HepG2 (cell line): ENCODE data around the gene TPGS1. TPM values are rescaled to one million over a fixed set of nuclear protein-coding genes. Genes with fewer than 3 reads are reported as not detected.

ENCODE experiments used
- CREM ChIP-seq, 2 experiments: sonication (generic) in 1 of 2; formaldehyde crosslinking in 1 of 2; IDR thresholded peaks; 2 replicates each; pipeline versions ENCODE4 v1.4.0 to v1.6.1; 2016 to 2020; ENCODE audit warnings: antibody characterized with exemption in 1 of 2, mild to moderate bottlenecking in 1 of 2, missing genetic modification reagents in 1 of 2
- ZNF17 ChIP-seq: sonication (generic); formaldehyde crosslinking; IDR thresholded peaks from 2 replicates; pipeline ENCODE4 v1.5.0; 2020; ENCODE audit warnings: mild to moderate bottlenecking, missing genetic modification reagents
- ZNF33B ChIP-seq: sonication (generic); formaldehyde crosslinking; IDR thresholded peaks from 2 replicates; pipeline ENCODE4 v1.5.1; 2020; ENCODE audit warnings: mild to moderate bottlenecking, missing genetic modification reagents
- polyA plus RNA-seq, 8 experiments: library from polyadenylated mRNA; depleted of rRNA in 3 of 8; stranded (reverse) in 7 of 8; unstranded in 1 of 8; fragments of >200 nt; fragmentation: Illumina TruSeq in 4 of 8; extraction: Trizol in 4 of 8; gene quantifications; 2 replicates each; pipeline versions ENCODE4 v1.2.1 to v1.2.3, GENCODE V29; 2011 to 2016; ENCODE audit warnings: low read depth in 4 of 8, missing spikeins in 1 of 8, mixed read lengths in 1 of 8; ENCODE audit not compliant: insufficient read depth in 1 of 8
- total RNA-seq, 5 experiments: library from RNA; depleted of rRNA; stranded (reverse); fragments of >200 nt; fragmentation: Illumina TruSeq; extraction: Trizol; gene quantifications; 2 replicates each; pipeline ENCODE4 v1.2.3, GENCODE V29; 2016; ENCODE audit warnings: low read depth in 1 of 5
- TF ChIP-seq, protein P1 (sequence below): sonication (generic); formaldehyde crosslinking; IDR thresholded peaks from 2 replicates; pipeline ENCODE4 v1.4.0; 2020; ENCODE audit warnings: mild to moderate bottlenecking, missing genetic modification reagents
- TF ChIP-seq, protein P2 (sequence below): sonication (generic); formaldehyde crosslinking; IDR thresholded peaks from 2 replicates; pipeline ENCODE4 v1.5.1; 2020; ENCODE audit warnings: missing genetic modification reagents, mild to moderate bottlenecking, borderline replicate concordance
- TF ChIP-seq, protein P3 (sequence below): sonication (generic); formaldehyde crosslinking; IDR thresholded peaks from 2 replicates; pipeline ENCODE4 v1.4.0; 2020; ENCODE audit warnings: mild to moderate bottlenecking, missing genetic modification reagents
- TF ChIP-seq, protein P4 (sequence below): sonication (generic); formaldehyde crosslinking; IDR thresholded peaks from 2 replicates; pipeline ENCODE4 v1.4.0; 2020; ENCODE audit warnings: mild to moderate bottlenecking, missing genetic modification reagents
- TF ChIP-seq, protein P5 (sequence below): sonication (generic); formaldehyde crosslinking; IDR thresholded peaks from 2 replicates; pipeline ENCODE4 v1.4.0; 2020; ENCODE audit warnings: mild to moderate bottlenecking, missing genetic modification reagents

Gene TPGS1
- total and polyA plus RNA-seq, 2 of the 13 experiments (the other 11 are each of a cell fraction or from before 2014, with no cell fraction given) = 1.1 to 6.2 TPM

DNA sequence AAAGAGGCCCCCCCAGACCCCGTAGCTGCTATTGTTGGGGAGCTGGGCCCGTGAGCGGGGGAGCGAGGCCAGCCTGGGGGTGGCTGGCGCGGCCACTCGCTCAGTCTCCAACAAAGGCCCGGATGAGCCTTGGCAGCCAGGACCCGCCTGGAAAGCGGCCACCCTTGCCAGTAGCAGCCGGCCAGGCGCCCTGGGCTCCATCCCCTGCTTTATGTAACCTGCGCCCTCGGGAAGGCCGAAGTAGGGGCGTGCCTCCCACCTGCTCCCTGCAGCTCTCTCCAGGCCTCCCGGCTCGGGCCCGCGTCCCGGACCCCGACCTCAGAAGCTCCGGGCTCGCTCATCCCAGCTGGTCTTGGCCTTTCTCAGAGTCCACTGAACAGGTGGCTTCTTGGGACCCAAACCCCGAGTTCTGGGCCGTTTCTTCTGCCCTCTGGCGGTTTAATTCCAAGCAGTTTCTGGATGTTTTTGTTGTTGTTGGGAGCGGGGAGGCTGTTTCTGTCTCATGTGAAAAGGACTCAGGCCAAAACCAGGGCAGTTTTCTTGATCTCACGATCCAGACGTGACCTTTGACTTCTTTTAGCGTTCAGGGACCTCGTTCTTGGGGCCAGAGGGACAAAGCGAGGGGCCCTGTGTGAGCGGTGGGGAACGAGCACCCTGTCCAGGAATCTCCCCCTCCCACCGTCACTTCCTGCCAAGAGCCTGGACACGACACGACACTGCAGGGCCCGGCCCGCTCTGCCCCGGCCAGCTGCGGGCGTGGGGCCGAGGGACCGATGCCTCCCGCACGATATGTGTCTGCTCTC is 25.5 kb downstream of the TPGS1 start (continued):
- TF ChIP-seq, protein P1, sequence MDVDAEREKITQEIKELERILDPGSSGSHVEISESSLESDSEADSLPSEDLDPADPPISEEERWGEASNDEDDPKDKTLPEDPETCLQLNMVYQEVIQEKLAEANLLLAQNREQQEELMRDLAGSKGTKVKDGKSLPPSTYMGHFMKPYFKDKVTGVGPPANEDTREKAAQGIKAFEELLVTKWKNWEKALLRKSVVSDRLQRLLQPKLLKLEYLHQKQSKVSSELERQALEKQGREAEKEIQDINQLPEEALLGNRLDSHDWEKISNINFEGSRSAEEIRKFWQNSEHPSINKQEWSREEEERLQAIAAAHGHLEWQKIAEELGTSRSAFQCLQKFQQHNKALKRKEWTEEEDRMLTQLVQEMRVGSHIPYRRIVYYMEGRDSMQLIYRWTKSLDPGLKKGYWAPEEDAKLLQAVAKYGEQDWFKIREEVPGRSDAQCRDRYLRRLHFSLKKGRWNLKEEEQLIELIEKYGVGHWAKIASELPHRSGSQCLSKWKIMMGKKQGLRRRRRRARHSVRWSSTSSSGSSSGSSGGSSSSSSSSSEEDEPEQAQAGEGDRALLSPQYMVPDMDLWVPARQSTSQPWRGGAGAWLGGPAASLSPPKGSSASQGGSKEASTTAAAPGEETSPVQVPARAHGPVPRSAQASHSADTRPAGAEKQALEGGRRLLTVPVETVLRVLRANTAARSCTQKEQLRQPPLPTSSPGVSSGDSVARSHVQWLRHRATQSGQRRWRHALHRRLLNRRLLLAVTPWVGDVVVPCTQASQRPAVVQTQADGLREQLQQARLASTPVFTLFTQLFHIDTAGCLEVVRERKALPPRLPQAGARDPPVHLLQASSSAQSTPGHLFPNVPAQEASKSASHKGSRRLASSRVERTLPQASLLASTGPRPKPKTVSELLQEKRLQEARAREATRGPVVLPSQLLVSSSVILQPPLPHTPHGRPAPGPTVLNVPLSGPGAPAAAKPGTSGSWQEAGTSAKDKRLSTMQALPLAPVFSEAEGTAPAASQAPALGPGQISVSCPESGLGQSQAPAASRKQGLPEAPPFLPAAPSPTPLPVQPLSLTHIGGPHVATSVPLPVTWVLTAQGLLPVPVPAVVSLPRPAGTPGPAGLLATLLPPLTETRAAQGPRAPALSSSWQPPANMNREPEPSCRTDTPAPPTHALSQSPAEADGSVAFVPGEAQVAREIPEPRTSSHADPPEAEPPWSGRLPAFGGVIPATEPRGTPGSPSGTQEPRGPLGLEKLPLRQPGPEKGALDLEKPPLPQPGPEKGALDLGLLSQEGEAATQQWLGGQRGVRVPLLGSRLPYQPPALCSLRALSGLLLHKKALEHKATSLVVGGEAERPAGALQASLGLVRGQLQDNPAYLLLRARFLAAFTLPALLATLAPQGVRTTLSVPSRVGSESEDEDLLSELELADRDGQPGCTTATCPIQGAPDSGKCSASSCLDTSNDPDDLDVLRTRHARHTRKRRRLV (CRISPR knock-in tag) = 0 out of 2 replicates have a peak, but pooled peaks have one; percentile 34
- TF ChIP-seq, protein P2, sequence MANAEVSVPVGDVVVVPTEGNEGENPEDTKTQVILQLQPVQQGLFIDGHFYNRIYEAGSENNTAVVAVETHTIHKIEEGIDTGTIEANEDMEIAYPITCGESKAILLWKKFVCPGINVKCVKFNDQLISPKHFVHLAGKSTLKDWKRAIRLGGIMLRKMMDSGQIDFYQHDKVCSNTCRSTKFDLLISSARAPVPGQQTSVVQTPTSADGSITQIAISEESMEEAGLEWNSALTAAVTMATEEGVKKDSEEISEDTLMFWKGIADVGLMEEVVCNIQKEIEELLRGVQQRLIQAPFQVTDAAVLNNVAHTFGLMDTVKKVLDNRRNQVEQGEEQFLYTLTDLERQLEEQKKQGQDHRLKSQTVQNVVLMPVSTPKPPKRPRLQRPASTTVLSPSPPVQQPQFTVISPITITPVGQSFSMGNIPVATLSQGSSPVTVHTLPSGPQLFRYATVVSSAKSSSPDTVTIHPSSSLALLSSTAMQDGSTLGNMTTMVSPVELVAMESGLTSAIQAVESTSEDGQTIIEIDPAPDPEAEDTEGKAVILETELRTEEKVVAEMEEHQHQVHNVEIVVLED (CRISPR knock-in tag) = peak; percentile 21; the same call in 1 of the 2 replicates
- TF ChIP-seq ZNF33B (CRISPR knock-in tag) = 0 out of 2 replicates have a peak, but pooled peaks have one; percentile 64
- TF ChIP-seq, protein P3, sequence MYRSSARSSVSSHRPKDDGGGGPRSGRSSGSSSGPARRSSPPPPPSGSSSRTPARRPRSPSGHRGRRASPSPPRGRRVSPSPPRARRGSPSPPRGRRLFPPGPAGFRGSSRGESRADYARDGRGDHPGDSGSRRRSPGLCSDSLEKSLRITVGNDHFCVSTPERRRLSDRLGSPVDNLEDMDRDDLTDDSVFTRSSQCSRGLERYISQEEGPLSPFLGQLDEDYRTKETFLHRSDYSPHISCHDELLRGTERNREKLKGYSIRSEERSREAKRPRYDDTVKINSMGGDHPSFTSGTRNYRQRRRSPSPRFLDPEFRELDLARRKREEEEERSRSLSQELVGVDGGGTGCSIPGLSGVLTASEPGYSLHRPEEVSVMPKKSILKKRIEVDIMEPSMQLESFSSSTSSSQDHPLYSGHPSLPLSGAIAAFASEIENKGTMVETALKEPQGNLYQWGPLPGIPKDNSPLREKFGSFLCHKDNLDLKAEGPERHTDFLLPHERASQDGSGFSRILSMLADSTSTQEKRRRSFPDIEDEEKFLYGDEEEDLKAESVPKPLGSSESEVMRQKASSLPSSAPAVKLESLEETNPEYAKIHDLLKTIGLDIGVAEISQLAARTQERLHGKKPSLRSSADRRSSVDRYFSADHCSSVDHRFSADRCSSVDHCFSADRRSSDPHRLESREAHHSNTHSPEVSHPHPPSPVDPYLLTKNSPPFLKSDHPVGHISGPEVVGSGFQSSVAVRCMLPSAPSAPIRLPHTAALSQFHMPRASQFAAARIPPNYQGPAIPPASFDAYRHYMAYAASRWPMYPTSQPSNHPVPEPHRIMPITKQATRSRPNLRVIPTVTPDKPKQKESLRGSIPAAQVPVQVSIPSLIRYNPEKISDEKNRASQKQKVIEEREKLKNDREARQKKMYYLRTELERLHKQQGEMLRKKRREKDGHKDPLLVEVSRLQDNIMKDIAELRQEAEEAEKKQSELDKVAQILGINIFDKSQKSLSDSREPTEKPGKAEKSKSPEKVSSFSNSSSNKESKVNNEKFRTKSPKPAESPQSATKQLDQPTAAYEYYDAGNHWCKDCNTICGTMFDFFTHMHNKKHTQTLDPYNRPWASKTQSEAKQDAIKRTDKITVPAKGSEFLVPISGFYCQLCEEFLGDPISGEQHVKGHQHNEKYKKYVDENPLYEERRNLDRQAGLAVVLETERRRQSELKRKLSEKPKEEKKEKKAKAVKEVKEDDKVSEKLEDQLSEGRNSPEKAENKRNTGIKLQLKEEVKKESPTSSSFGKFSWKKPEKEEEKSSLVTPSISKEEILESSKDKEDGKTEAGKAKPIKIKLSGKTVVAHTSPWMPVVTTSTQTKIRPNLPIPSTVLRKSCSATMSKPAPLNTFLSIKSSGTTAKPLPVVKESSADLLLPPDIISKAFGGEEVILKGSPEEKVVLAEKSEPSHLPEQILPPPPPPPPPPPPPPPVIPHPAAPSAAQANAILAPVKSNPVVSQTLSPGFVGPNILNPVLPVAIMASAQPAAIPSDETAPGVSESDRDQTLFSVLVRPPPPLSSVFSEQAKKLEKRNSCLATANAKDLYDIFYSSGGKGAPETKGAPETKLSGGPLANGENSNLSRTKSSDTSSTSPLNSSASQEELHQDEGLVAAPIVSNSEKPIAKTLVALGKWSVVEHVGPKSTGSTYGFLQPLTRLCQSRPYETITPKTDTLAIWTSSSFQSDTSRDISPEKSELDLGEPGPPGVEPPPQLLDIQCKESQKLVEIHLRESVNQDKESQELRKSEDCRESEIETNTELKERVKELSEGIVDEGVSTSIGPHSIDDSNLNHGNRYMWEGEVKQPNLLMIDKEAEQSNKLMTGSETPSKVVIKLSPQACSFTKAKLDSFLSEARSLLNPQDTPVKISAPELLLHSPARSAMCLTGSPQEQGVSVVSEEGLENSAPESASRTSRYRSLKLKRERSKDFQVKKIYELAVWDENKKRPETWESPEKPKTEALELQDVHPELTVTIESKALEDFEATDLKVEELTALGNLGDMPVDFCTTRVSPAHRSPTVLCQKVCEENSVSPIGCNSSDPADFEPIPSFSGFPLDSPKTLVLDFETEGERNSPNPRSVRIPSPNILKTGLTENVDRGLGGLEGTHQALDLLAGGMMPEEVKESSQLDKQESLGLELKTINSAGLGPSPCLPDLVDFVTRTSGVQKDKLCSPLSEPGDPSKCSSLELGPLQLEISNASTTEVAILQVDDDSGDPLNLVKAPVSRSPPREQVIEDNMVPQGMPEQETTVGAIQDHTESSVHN = no peak
- TF ChIP-seq, protein P4, sequence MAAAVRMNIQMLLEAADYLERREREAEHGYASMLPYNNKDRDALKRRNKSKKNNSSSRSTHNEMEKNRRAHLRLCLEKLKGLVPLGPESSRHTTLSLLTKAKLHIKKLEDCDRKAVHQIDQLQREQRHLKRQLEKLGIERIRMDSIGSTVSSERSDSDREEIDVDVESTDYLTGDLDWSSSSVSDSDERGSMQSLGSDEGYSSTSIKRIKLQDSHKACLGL (CRISPR knock-in tag) = 0 out of 2 replicates have a peak, but pooled peaks have one; percentile 35
- no peak for TF ChIP-seq ZNF17 (CRISPR knock-in tag)
- TF ChIP-seq, protein P5, sequence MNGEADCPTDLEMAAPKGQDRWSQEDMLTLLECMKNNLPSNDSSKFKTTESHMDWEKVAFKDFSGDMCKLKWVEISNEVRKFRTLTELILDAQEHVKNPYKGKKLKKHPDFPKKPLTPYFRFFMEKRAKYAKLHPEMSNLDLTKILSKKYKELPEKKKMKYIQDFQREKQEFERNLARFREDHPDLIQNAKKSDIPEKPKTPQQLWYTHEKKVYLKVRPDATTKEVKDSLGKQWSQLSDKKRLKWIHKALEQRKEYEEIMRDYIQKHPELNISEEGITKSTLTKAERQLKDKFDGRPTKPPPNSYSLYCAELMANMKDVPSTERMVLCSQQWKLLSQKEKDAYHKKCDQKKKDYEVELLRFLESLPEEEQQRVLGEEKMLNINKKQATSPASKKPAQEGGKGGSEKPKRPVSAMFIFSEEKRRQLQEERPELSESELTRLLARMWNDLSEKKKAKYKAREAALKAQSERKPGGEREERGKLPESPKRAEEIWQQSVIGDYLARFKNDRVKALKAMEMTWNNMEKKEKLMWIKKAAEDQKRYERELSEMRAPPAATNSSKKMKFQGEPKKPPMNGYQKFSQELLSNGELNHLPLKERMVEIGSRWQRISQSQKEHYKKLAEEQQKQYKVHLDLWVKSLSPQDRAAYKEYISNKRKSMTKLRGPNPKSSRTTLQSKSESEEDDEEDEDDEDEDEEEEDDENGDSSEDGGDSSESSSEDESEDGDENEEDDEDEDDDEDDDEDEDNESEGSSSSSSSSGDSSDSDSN (CRISPR knock-in tag) = peak; percentile 38
- peak; percentile 70 for TF ChIP-seq CREM (IDR thresholded peaks at IDR 0.05)
- no peak for TF ChIP-seq CREM (CRISPR knock-in tag; IDR thresholded peaks at IDR 0.05)
